GM12872 (cell line): Measurements from ENCODE around the gene LCTL.

Source experiments
- TF ChIP-seq, protein P1 (sequence below): IDR thresholded peaks from 3 replicates; pipeline ENCODE4 v1.5.1; 2011; ENCODE audit warnings: low read depth, mild to moderate bottlenecking, low read length, moderate library complexity; ENCODE audit not compliant: insufficient read depth

LCTL gene

DNA sequence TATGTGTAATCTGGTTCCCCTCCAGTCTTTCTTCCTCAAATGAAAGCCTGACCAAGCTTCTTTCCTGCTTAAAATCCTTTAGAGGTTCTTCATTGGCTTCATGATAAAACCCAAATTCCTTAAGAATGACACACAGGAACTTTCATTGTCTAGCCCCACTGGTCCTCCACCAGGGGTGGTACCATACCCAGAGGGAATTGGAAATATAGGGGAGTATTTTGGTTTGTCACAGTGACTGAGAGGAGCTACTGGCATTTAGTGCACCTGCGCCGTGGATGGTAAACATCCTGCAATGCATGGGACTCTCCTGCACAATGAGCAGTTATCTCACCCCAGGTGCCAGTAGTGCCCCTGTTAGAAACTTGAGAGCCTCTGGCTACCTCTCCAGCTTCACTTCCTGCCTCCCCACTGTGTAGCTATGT, 49.9 kb downstream of the LCTL start:
- TF ChIP-seq, protein P1, sequence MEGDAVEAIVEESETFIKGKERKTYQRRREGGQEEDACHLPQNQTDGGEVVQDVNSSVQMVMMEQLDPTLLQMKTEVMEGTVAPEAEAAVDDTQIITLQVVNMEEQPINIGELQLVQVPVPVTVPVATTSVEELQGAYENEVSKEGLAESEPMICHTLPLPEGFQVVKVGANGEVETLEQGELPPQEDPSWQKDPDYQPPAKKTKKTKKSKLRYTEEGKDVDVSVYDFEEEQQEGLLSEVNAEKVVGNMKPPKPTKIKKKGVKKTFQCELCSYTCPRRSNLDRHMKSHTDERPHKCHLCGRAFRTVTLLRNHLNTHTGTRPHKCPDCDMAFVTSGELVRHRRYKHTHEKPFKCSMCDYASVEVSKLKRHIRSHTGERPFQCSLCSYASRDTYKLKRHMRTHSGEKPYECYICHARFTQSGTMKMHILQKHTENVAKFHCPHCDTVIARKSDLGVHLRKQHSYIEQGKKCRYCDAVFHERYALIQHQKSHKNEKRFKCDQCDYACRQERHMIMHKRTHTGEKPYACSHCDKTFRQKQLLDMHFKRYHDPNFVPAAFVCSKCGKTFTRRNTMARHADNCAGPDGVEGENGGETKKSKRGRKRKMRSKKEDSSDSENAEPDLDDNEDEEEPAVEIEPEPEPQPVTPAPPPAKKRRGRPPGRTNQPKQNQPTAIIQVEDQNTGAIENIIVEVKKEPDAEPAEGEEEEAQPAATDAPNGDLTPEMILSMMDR: no peak

DNA sequence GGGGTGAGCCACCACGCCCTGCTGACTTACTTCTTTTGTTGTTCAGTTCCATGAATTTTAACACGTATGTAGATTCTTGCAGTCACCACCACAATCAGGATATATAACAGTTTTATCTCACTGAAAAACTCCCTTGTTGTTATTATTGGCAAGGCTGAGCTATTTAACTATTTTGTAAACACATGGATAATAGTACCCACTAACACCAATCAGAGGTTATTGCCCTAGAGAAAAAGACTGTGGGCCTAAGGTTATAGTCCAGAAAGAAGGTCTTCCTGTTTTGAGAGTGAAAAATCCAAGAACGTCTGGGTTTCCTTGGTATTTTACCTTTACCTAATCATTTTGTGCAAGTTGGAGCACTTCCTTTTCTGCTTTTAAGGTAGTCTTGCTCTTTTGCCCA, 51.2 kb downstream of the LCTL start:
- TF ChIP-seq, protein P1: no peak

DNA sequence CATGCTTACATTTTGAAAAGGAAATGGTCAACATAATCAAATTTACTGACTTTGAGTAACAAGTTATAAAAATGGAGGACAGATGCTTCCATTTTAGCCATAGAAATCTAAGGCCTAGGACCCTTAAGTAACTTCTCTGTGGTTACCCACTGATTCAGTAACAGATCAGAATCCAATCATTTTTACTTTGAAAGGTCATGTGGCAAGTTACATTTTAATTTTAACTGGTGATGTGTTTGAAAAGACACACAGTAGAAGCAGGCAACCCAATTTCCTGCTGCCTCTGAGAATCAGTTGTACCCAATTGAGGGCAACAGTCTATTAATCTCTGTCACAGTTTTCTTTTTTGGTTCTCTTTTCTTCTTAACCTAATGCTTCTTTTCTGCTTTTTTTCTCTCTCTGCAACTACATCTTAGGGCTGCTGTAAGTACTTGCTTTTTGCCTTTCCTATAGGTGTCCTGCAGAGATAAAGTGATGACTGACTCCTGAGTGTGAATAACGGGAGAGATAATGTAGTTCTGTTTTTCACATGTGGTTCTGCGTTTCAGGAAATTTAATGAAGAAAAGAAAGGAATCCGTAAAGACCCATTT, 57.4 kb downstream of the LCTL start:
- TF ChIP-seq, protein P1: no peak

DNA sequence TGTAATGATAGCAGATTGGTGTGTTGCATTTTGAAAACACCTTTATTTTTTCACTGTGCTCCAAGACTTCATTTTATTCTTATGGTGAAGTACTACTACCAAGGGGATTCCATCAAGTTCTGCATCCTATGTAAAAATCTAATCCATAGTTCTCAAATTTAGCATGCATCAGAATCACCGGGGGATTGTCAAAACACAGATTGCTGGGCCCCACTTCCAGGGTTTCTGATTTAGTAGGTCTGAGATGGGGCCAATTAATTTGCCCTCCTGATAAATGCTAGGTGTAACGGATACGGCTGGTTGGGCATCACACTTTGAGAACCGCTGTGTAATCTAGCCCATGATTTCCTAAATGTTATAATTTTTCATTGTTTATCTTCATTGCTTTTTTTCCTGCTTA, 60.0 kb downstream of the LCTL start:
- TF ChIP-seq, protein P1: no peak

DNA sequence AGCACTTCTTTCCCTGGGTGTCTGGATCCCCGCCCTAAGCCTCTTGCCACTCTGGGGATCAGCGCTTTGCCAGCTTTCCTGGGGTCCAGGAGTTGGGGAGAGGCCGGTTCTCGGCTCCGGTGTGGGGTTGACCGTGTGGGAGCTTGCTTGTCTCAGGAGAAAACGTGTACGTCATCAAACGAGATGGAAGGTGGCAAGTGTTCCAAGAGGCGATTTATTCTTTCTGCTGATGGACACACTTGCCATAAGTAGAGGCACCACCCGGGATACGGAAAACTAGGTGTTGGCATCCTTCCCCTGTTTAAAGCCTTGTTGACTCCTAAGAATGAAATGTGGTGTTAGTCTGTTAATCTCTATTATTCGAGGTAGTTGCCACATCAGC, 60.4 kb downstream of the LCTL start:
- TF ChIP-seq, protein P1: no peak

DNA sequence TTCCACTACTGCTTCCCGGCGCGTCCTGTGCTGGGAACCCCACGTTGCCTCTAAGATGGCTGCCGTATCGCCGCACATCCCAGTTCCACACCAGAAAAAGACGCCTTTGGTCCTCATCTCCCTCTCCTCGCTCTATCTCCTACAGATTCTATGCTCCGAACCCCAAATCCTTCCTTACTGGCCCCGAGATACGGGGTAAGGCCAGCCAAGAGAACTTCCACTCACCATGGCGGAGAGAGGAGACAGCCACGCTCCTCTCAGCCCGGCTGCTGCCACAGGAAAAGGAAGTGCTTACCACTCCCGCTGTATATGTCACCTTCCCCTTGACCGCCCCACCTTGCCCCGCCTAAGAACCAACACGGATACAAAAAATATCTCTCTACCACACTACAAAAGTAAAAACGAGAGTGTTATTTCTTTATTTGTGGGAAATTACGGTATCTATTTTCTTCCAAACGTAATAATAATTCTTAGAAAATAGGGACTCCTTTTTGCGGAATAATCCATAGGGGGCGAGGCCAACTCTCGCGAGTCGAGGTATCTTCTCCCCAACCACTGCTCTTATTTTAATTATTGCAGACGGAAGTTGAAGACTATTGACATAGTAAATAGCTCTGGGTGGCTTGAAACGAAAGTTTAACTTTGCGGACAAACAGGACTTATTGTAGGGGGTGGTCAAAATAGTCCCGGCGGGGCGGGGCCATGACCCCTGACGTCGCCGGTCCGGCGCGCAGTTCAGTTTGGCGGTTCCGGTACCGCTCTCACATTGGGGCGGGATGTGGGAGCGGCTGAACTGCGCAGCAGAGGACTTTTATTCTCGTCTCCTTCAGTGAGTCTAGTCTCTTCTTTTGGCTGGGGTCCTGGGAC, 61.0 kb downstream of the LCTL start, which contains the start of the genes RPL4 and ZWILCH:
TSS of gene RPL4 (minus strand) at position 293 of the 867 bp plus-strand sequence. CDS start at position 228, 65 bp downstream.
TSS of gene ZWILCH (plus strand) at position 764 of the 867 bp plus-strand sequence. CDS start at position 777, 13 bp downstream.
- TF ChIP-seq, protein P1: no peak

DNA sequence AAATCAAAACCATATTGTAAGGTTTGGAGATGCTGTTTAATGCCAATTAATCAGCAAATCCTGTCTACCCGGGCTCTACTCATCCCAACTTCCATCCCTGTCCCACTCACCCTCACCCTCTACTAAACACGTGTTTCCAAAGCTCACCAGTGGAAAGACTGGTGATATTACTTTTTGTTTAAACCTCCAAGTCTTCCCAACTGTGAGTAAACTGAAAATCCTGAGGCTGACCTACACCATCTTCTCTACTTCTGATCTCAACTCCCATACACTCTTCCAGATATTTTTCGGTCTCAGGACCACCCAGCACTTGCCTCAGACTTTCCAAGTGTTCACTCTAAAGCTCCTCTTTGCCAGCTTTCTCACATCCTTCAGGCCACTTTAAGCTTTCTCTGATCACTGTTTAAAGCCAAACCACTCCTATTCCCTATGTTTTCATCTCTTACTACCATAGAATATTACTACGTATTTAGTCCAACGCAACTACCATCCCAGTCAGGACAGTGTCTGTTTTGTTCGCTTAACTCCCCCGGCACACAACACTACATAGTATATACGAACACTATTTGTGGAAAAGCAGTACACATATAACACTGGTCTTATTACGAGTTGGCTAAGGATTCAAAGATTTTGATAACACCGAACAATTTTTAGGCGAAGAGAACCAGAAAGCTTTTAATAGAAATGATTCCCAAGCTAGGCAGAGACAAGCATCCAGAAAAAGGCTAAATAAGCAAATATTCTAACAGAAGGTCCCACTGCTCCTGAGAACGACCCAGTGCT, 61.8 kb downstream of the LCTL start:
- TF ChIP-seq, protein P1: no peak
